GM06990 (cell line): ENCODE results near the gene GRID2IP.

Experiments
- DNase-seq: peaks from one replicate; pipeline ENCODE4 v3.0.0-alpha.2; 2011; ENCODE audit not compliant: insufficient read length; ENCODE audit errors: extremely low read depth
- H3K27me3 ChIP-seq: replicated peaks from 2 replicates; pipeline ENCODE4 v1.6.0; 2011; ENCODE audit warnings: low read length; ENCODE audit not compliant: control insufficient read depth, insufficient read depth
- H3K36me3 ChIP-seq: 2 replicates; pipeline ENCODE4 v1.5.1; 2011; ENCODE audit warnings: low read length; ENCODE audit not compliant: control insufficient read depth, insufficient read depth
- H3K4me3 ChIP-seq: replicated peaks from 2 replicates; pipeline ENCODE4 v1.5.1; 2011; ENCODE audit warnings: low read depth, mild to moderate bottlenecking, control low read depth, low read length
- TF ChIP-seq, protein P1 (sequence below): IDR thresholded peaks from 2 replicates; pipeline ENCODE4 v1.5.1; 2011; ENCODE audit warnings: low read length, control low read depth, mild to moderate bottlenecking, inconsistent platforms; ENCODE audit not compliant: insufficient read depth, poor library complexity, severe bottlenecking

Gene GRID2IP

DNA sequence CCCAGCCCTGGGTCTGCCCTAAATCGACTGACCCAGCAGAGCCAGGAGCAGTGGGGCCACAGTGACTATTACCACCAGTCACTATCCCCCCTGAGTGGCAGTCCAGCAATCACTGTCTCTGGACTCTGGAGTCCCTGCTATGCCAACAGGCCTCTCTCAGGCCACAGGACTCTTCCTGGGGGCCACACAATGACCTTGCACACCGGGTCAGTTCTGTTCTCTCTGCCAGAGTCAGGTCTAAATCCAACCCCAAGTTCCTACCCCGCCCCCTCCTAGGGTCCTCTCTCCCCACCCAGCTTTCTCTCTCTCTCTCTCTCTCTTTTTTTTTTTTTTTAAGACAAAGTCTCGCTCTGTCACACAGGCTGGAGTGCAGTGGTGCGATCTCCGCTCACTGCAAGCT is 21.6 kb downstream of the GRID2IP start:
- Histone ChIP-seq H3K4me3 (no peak overlapping the region), H3K36me3 (no peaks in the 10 kb centered on the region), H3K27me3 (no peaks in the 10 kb centered on the region; the same call in none of the 2 replicates)
- no peak for DNase-seq
- TF ChIP-seq, protein P1, sequence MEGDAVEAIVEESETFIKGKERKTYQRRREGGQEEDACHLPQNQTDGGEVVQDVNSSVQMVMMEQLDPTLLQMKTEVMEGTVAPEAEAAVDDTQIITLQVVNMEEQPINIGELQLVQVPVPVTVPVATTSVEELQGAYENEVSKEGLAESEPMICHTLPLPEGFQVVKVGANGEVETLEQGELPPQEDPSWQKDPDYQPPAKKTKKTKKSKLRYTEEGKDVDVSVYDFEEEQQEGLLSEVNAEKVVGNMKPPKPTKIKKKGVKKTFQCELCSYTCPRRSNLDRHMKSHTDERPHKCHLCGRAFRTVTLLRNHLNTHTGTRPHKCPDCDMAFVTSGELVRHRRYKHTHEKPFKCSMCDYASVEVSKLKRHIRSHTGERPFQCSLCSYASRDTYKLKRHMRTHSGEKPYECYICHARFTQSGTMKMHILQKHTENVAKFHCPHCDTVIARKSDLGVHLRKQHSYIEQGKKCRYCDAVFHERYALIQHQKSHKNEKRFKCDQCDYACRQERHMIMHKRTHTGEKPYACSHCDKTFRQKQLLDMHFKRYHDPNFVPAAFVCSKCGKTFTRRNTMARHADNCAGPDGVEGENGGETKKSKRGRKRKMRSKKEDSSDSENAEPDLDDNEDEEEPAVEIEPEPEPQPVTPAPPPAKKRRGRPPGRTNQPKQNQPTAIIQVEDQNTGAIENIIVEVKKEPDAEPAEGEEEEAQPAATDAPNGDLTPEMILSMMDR = no peak

DNA sequence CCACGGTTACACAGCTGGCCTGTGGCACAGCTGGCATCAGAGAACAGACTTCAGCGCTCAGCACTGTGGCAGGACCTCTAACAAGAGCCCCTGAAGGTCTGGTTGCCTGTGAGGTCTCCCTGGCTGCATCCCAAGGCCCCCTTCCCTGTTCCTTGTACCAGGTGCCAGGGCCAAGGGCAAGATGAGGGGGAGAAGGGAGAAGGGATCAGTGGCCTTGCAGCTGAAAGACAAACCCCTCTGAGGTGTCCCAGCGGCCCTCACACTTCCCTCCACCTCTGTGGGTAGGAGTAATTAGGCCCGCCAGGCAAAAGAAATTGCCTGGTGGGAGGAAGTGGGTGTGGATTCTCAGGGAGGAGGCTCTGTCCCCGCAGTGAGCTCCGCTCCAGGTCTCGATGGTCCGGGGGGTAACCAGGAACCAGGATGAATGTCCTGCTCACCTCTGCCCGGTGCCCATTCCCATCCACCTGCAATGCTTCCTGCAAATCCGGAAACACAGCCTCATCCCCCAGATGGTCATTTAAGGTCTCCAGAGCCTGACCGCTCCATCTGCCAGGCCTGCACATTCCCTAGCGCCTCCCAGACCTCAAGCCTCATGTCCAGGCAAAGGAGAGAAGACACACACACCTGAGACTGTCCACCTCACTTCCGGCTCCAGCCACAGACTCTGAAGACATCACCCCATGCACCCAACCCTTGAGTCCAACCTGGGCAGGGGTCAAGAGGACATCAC is 22.7 kb downstream of the GRID2IP start:
- DNase-seq = no peak
- H3K27me3 ChIP-seq = no peaks in the 10 kb centered on the region; the same call in none of the 2 replicates
- H3K4me3 ChIP-seq = no peak overlapping the region
- TF ChIP-seq, protein P1 = no peak
- no peaks in the 10 kb centered on the region for H3K36me3 ChIP-seq

- TF ChIP-seq, protein P1 = no peak
- Histone ChIP-seq H3K27me3 (no peaks in the 10 kb centered on the region; the same call in none of the 2 replicates), H3K36me3 (no peaks in the 10 kb centered on the region), H3K4me3 (no peak overlapping the region)
- no peak for DNase-seq
Measured at GRCh38 chr7:6526997-6527378, 24.3 kb downstream of the GRID2IP start.

GRCh38 chr7:6520163-6520981 is 30.9 kb downstream of the GRID2IP start:
- DNase-seq = no peak
- H3K27me3 ChIP-seq = no peaks in the 10 kb centered on the region
- TF ChIP-seq, protein P1 = no peak
- no peak overlapping the region for H3K4me3 ChIP-seq
- no peaks in the 10 kb centered on the region for H3K36me3 ChIP-seq

- DNase-seq = peak; percentile 54
- Histone ChIP-seq H3K27me3 (no peaks in the 10 kb centered on the region), H3K36me3 (no peaks in the 10 kb centered on the region), H3K4me3 (peak overlapping the region; percentile 28)
- TF ChIP-seq, protein P1 = peak; percentile 94
Measured at GRCh38 chr7:6516387-6516983, 34.8 kb downstream of the GRID2IP start.
